GM12872 (cell line): ENCODE data around the gene UNC93A.

Experiments
- TF ChIP-seq, protein P1 (sequence below): IDR thresholded peaks from 3 replicates; pipeline ENCODE4 v1.5.1; 2011; ENCODE audit warnings: low read depth, mild to moderate bottlenecking, low read length, moderate library complexity; ENCODE audit not compliant: insufficient read depth

The UNC93A gene

DNA sequence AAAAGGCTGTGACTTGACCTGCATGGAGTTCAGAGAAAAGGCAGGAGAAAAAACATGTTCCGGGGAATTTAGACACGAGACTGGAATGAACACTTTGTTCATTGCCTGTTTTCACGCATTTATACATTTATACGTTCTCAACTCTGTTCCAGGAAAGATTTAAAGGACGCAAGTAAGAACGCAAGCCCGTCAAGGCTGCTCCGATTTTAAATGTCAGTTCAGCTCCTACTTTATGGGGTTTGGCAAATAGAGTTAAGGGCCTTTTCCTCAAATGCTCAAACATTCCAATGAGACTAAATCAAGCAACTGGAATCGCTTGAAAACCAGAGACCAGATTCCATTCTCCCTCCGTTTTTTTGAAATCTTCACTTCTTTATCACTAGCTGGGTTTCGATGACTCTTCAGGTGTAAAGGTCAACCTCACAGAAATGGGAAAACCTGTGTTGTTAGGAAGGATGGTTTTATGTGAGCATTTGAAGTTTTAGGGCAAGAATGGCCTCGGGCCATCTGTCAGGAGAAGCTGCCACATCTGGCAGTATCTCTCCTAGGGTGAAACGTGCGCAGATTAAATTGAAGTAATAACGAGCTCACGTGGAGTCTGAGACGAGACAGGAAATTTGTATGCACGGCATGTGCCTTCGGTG, 58.6 kb downstream of the UNC93A start:
- TF ChIP-seq, protein P1, sequence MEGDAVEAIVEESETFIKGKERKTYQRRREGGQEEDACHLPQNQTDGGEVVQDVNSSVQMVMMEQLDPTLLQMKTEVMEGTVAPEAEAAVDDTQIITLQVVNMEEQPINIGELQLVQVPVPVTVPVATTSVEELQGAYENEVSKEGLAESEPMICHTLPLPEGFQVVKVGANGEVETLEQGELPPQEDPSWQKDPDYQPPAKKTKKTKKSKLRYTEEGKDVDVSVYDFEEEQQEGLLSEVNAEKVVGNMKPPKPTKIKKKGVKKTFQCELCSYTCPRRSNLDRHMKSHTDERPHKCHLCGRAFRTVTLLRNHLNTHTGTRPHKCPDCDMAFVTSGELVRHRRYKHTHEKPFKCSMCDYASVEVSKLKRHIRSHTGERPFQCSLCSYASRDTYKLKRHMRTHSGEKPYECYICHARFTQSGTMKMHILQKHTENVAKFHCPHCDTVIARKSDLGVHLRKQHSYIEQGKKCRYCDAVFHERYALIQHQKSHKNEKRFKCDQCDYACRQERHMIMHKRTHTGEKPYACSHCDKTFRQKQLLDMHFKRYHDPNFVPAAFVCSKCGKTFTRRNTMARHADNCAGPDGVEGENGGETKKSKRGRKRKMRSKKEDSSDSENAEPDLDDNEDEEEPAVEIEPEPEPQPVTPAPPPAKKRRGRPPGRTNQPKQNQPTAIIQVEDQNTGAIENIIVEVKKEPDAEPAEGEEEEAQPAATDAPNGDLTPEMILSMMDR = no peak

DNA sequence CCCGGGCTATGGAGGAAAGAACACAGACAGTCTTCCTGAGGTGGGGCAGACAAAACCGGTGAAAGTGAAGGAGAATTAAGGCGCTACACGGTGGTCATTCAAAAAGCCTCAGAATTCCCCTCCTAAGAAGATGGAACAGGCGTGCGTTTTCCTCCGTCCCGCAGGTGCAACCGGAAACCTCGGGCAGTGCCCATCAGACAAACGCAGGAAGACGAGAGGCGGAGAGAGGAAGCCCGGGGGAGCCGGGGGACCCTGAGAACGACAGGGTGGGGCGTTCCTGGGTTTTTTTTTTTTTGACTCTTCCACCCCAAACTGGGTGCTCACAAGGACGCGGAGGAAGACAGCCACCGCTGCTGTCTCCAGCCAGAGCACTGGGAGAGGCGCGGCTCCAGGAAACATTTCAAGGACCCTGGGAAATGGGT, 59.2 kb downstream of the UNC93A start:
- TF ChIP-seq, protein P1 = no peak

DNA sequence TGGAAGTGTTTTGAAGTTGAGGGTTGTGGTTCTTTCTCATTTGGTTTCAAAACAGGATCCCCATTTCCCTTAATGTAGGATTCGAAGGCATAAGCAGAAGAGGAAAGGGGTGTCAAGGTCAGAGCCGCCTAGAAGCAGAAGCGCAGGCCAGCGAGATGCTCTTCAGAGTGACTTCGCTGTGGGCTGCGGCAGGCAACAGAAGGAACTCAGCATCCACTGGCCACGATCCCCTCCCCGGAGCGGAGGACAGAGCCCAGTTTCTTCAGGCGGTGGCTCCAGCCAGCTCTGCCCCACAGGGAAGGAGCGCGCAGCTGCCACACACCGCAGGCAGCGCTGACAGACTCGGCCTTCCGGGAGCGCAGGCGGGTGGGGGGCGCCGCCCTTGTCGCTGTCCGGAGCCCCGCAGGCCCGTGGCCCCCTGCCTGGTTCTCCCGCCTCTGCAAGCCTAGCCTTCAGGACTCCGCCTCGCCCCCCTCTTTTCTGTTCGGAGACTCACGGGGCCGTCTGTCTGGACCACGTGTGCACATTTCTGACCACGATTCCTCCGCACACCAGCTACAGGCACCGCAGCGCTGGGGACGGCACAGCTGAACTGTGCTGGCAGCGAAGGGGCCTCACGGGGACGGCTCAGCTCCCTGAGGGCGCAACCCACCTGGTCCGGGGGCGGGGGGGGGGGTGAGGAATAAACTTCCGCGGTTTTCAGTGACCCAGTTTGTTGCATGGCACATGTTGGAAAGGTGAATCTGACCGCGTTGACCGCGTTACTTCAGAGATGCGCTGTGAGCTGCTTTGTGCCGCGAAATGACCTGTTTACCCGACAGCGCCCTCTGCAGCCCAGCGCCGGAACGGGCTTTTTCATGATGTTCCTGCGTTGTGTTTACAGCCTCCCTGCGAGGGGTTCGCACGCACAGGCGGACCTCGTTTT, 59.9 kb downstream of the UNC93A start:
- TF ChIP-seq, protein P1 = peak; percentile 88

DNA sequence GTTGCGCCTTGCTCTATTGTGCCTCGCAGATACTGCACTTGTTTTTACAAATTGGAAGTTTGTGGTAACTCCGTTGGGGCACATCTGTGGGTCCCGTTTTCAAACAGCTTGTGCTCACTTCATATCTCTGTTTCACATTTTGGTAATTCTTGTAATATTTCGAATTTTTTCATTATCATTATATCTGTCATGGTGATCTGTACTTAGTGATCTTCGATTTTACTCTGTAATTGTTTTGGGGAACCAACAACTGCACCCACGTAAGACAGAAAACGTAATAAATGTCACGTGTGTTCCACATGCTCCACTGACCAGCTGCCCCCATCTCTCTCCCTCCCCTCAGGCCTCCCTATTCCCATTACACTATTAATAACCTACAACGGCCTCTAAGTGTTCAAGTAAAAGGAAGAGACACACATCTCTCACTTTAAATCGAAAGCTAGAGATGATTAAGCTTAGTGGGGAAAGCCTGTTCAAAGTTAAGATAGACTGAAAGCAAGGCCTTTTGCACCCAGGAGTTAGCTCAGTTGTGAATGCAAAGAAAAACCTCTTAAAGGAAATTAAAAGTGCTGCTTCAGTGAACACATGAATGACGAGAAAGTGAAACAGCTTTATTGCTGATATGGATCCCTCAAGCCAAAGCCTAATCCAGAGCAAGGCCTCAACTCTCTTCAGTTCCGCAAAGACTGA, 60.7 kb downstream of the UNC93A start:
- TF ChIP-seq, protein P1 = no peak

DNA sequence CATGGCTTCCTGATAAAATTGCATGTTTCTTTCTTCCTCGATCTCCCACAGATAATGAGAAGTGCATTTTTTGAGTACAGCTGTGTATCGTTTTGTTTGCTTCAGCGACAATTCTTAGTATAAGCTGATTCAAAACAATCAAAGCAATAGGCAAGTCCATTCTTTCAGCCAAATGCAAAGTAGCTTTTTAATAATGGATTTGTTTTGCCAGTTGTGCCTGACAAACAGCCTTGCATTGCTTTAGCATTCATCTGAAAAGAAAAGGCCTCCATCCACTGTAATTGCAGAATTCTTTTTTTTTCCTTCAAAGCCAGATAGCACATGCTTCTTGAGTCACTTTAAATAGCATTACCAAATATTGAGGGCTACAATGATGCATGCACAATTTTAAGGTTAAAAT, 65.8 kb downstream of the UNC93A start:
- TF ChIP-seq, protein P1 = no peak
